Spleen (tissue), 13 donors: ENCODE measurements around the gene SLCO4C1. TPM values are rescaled to one million over a fixed set of nuclear protein-coding genes. Genes with fewer than 3 reads are reported as not detected.
"Not testable (repeated sequence)": the region's sequence is repeated elsewhere in the genome, so short reads cannot be mapped to it uniquely, and the experiment has no call there.

Source experiments
- DNase-seq: peaks from one replicate; pipeline ENCODE4 v3.0.0-alpha.2; 2020
- H3K27ac ChIP-seq, 8 donors: fragments of 200-600 bp; sonication (generic) in 7 of 8; 1 replicate in 4 of 8; 2 replicates in 4 of 8; pipeline versions ENCODE4 v1.5.0 to v1.8.0; 2016 to 2021; ENCODE audit warnings: inconsistent platforms in 4 of 8, mild to moderate bottlenecking in 4 of 8, moderate library complexity in 1 of 8
- H3K27me3 ChIP-seq, 7 donors: fragments of 200-600 bp; sonication (generic) in 6 of 7; replicated peaks in 1 of 7; 1 replicate in 4 of 7; 2 replicates in 3 of 7; pipeline versions ENCODE4 v1.5.0 to v1.8.0; 2016 to 2021; ENCODE audit warnings: inconsistent platforms in 3 of 7, mild to moderate bottlenecking in 1 of 7
- H3K36me3 ChIP-seq, 6 donors: fragments of 200-600 bp; sonication (generic) in 5 of 6; 1 replicate in 4 of 6; 2 replicates in 2 of 6; pipeline versions ENCODE4 v1.5.0 to v1.8.0; 2016 to 2021; ENCODE audit warnings: inconsistent platforms in 2 of 6
- H3K4me1 ChIP-seq, 6 donors: fragments of 200-600 bp; sonication (generic) in 5 of 6; 1 replicate in 3 of 6; 2 replicates in 3 of 6; pipeline versions ENCODE4 v1.5.0 to v1.8.0; 2016 to 2021; ENCODE audit warnings: inconsistent platforms in 3 of 6
- H3K4me3 ChIP-seq, 8 donors: fragments of 200-600 bp; sonication (generic) in 7 of 8; 1 replicate in 4 of 8; 2 replicates in 4 of 8; pipeline versions ENCODE4 v1.5.0 to v1.8.0; 2016 to 2021; ENCODE audit warnings: inconsistent platforms in 4 of 8, mild to moderate bottlenecking in 4 of 8, moderate library complexity in 2 of 8
- H3K9me3 ChIP-seq, 8 donors: fragments of 200-600 bp; sonication (generic) in 7 of 8; 1 replicate in 4 of 8; 2 replicates in 4 of 8; pipeline versions ENCODE4 v1.5.0 to v1.8.0; 2016 to 2021; ENCODE audit warnings: inconsistent platforms in 4 of 8
- CTCF ChIP-seq, 11 experiments: fragments of 200-600 bp in 7 of 11; fragments of 450-650 bp in 4 of 11; sonication (generic) in 4 of 11; IDR thresholded peaks in 8 of 11; conservative IDR thresholded peaks in 3 of 11; 1 replicate in 7 of 11; 2 replicates in 4 of 11; pipeline versions ENCODE4 v1.4.0 to v1.8.0; 2016 to 2021; ENCODE audit warnings: antibody characterized with exemption in 11 of 11, inconsistent platforms in 4 of 11, mild to moderate bottlenecking in 1 of 11
- POLR2A ChIP-seq, 3 donors: fragments of 450-650 bp; IDR thresholded peaks; one replicate each; pipeline ENCODE4 v1.5.1; 2017; ENCODE audit warnings: antibody characterized with exemption in 3 of 3, mild to moderate bottlenecking in 1 of 3
- POLR2AphosphoS5 ChIP-seq, 3 donors: sonication (generic); formaldehyde crosslinking; IDR thresholded peaks; one replicate each; pipeline ENCODE4 v1.5.1; 2017; ENCODE audit warnings: antibody characterized with exemption in 3 of 3
- WGBS, 5 donors: extraction: QIAGEN DNeasy Blood & Tissue Kit in 3 of 5; methylation state at CpG; one replicate each; pipeline versions ENCODE4 v1.1.5 to v1.1.7; 2013 to 2018; 5-methylcytosine and 5-hydroxymethylcytosine counted together
- intact Hi-C: fragments of 100-400 bp; cut with DNase I; formaldehyde crosslinking; loops from one replicate; pipeline ENCODE4 v1.15.0; 2023; ENCODE audit warnings: low total_unique reads
- long read RNA-seq, 2 donors: transcript quantifications; one replicate each; lab custom pipeline, GENCODE V29; 2026
- polyA plus RNA-seq, 3 donors: library from polyadenylated mRNA; stranded (reverse); fragments of 200-250 nt; gene quantifications; one replicate each; pipeline ENCODE4 v1.2.1, GENCODE V29; 2013
- total RNA-seq, 7 donors: library from RNA; depleted of rRNA in 3 of 7; stranded (reverse); fragments of >200 nt in 3 of 7; fragmentation: NEBNext Ultra II Directional in 4 of 7; extraction: Animal tissue kit (Norgen Biotek cat#: 25700) in 4 of 7; gene quantifications; one replicate each; pipeline versions ENCODE4 v1.1.0 to v1.2.1, GENCODE V29; 2016 to 2021
- donor health status: healthy with polysubstance abuse.
- donor health status: DM: no; HTN: no; CAD: no; lungs with moderate emphysema.
- donor health status: DM: no; HTN: no; CAD: no.
- donor health status: Bipolar disorder and iron deficiency.
- donor health status: healthy.
- donor health status: DM: no; HTN: no; CAD: no.
- donor health status: DM: yes; HTN: yes; CAD: no.

SLCO4C1 gene
- total RNA-seq (1 to 10 TPM; 1.8 to 6.6 (median 3.3) TPM), polyA plus RNA-seq (under 1 TPM; 0.06 to 0.19 (median 0.11) TPM)
- long read RNA-seq, donor 1 = 0 reads
- long read RNA-seq, donor 2 = 0 reads

- DNase-seq = peak; percentile 96
- no peaks in the 10 kb centered on the region for H3K9me3 ChIP-seq
- peaks cover 0 to 34% (median 24%) of the 10 kb centered on the region in 6 donors for H3K4me1 ChIP-seq
- intact Hi-C loops = no loop called here
- peak within 1 kb of the TSS; percentile 48 to 92 (median 86) for H3K27ac ChIP-seq
- 0 to 1% (median 0%) methylated on average over 29 to 42 of the region's 42 CpGs for WGBS, 5 donors
- peak within 1 kb of the TSS; percentile 36 to 75 (median 51) for H3K4me3 ChIP-seq
- H3K27me3 ChIP-seq = peaks cover 0 to 17% (median 0%) of the 10 kb centered on the region in 7 donors
- TF ChIP-seq POLR2A (IDR thresholded peaks at IDR 0.05) (no peak), POLR2AphosphoS5 (IDR thresholded peaks at IDR 0.05) (peak; percentile 59 to 77 (median 75)), CTCF (IDR thresholded peaks at IDR 0.05 in 8 of 11, conservative IDR thresholded peaks at IDR 0.05 in 3 of 11) (peak; percentile 18 to 75 (median 55))
- H3K36me3 ChIP-seq = no peaks in the 10 kb centered on the region
Observed at GRCh38 chr5:102296178-102296817, at the start of gene SLCO4C1. Gene SLCO4C1, minus strand, starts transcription at chr5:102296284. Its CDS starts 22 bp downstream, at chr5:102296262.

- peaks cover 0 to 6% (median 0%) of the 10 kb centered on the region in 8 donors for H3K9me3 ChIP-seq
- H3K4me1 ChIP-seq = no peaks in the 10 kb centered on the region
- intact Hi-C loops = no loop called here
- no peak overlapping the region for H3K4me3 ChIP-seq
- H3K27me3 ChIP-seq = no peaks in the 10 kb centered on the region
- TF ChIP-seq CTCF (IDR thresholded peaks at IDR 0.05 in 8 of 11, conservative IDR thresholded peaks at IDR 0.05 in 3 of 11) = no peak
- no peak for TF ChIP-seq POLR2AphosphoS5 (IDR thresholded peaks at IDR 0.05)
- no peak for TF ChIP-seq POLR2A (IDR thresholded peaks at IDR 0.05)
- DNase-seq = no peak
- no peak overlapping the region for H3K27ac ChIP-seq
- WGBS, 5 donors = 63 to 80% (median 72%) methylated on average over 2 of the region's 2 CpGs
- no peaks in the 10 kb centered on the region for H3K36me3 ChIP-seq
Observed at GRCh38 chr5:102341681-102342288, 45.7 kb upstream of the SLCO4C1 start.

GRCh38 chr5:102324714-102325113 is 28.6 kb upstream of the SLCO4C1 start:
- H3K27ac ChIP-seq = no peak overlapping the region
- TF ChIP-seq POLR2A (IDR thresholded peaks at IDR 0.05) (no peak), CTCF (IDR thresholded peaks at IDR 0.05 in 8 of 11, conservative IDR thresholded peaks at IDR 0.05 in 3 of 11) (no peak), POLR2AphosphoS5 (IDR thresholded peaks at IDR 0.05) (no peak)
- no peak overlapping the region for H3K4me3 ChIP-seq
- H3K36me3 ChIP-seq = no peaks in the 10 kb centered on the region
- DNase-seq = no peak
- intact Hi-C loops = no loop called here
- peaks cover 0 to 5% (median 0%) of the 10 kb centered on the region in 8 donors for H3K9me3 ChIP-seq
- no peaks in the 10 kb centered on the region for H3K4me1 ChIP-seq
- 65 to 91% (median 82%) methylated on average over 2 of the region's 2 CpGs for WGBS, 5 donors
- no peaks in the 10 kb centered on the region for H3K27me3 ChIP-seq

GRCh38 chr5:102318801-102319200 is 22.7 kb upstream of the SLCO4C1 start:
- H3K9me3 ChIP-seq, DNase-seq, H3K4me1 ChIP-seq, H3K27me3 ChIP-seq, H3K36me3 ChIP-seq, H3K4me3 ChIP-seq, intact Hi-C loops: not testable (repeated sequence)
- peak overlapping the region in 4 of 8 donors; percentile 10 to 70 (median 26) for H3K27ac ChIP-seq
- WGBS, 5 donors = 47 to 79% (median 65%) methylated on average over 4 of the region's 4 CpGs
